ENCODE results near the gene C3orf18. TPM values are rescaled to one million over a fixed set of nuclear protein-coding genes. Genes with fewer than 3 reads are reported as not detected.

Gene C3orf18
- total RNA-seq, 1 experiment from 2014 or later, result 0.15 TPM

DNA sequence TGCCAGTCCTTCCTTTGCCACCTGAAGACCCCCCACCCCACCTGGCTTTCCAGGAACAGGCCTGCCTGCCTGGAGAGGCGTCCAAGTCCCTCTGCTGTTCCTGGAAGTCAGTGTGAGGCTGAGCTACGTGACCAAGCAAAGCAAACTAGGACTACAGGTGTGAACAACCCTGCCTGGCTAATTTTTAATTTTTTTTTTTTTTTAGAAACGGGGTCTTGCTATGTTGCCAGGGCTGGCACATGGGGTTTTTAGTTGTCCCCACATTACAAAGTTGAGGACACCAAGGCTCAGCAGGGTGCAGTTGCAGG lies 19.2 kb upstream of the C3orf18 start:
- Histone ChIP-seq H2AFZ (ENCODE audit: low read length) (no peak overlapping the region), H3K27me3 (ENCODE audit: low read length) (no peaks in the 10 kb centered on the region), H3K4me2 (ENCODE audit: low read depth, low read length, poor library complexity, severe bottlenecking) (no peak overlapping the region), H3K9me2 (replicated peaks; ENCODE audit: insufficient read depth, low read length) (no peaks in the 10 kb centered on the region), H3K9me3 (ENCODE audit: low read length) (no peaks in the 10 kb centered on the region), H3K4me3 (ENCODE audit: low read length) (no peak overlapping the region), H3K36me3 (ENCODE audit: insufficient read depth, low read length) (no peaks in the 10 kb centered on the region), H3K79me2 (ENCODE audit: low read length) (no peaks in the 10 kb centered on the region), H3K27ac (ENCODE audit: low read length) (no peak overlapping the region), H3K9ac (ENCODE audit: low read length) (no peak overlapping the region), H4K20me1 (ENCODE audit: insufficient read depth, low read depth, low read length) (no peaks in the 10 kb centered on the region), H3K4me1 (ENCODE audit: low read length) (peaks cover 9% of the 10 kb centered on the region)
- DNase-seq, result no peak

DNA sequence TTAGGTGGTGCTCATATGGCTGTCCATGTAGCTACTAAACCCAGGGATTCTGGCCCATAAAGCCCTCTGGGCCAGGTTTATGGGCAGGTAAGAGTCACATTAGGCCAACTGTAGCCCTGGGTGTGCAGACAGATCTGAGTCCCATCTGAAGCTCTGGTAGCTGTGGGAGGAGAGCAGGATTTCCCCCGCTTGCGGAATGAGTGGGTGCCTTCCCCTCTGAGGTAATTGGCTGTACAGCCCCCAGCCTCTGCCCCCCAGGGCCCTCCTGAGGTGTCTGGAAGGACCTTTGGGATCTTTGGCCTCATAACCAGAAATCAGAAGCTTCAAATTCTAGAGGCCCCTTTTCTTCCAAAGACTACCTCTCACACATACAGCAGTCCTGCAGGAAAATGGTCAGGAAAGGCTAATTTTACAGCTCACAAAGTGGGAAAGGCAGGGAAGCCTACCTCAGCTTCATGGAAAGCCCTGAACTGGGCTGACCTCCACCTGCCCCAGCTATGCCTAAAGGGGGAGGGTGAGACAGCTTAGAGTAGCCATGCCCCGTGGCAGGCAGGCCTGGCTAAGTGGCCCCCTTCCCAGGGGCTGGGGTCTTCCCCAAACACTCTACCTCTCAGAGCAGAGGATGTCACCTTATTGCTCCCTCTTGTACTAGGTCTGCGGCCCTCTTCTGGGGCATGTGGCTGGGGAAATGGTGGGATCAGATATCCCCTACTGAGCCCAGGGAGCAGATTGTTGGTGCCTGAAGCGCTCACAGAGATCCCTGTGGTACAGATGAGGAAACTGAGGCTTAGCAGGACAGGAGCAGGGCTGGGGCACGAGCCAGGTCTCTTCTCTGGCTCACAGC lies 18.6 kb upstream of the C3orf18 start:
- H3K27me3 ChIP-seq (ENCODE audit: low read length), result no peaks in the 10 kb centered on the region
- H3K9ac ChIP-seq (ENCODE audit: low read length), result no peak overlapping the region
- H3K36me3 ChIP-seq (ENCODE audit: insufficient read depth, low read length), result no peaks in the 10 kb centered on the region
- no peaks in the 10 kb centered on the region for H3K9me2 ChIP-seq (replicated peaks; ENCODE audit: insufficient read depth, low read length)
- no peak overlapping the region for H3K4me2 ChIP-seq (ENCODE audit: low read depth, low read length, poor library complexity, severe bottlenecking)
- no peak overlapping the region for H3K27ac ChIP-seq (ENCODE audit: low read length)
- H3K79me2 ChIP-seq (ENCODE audit: low read length), result no peaks in the 10 kb centered on the region
- no peaks in the 10 kb centered on the region for H3K9me3 ChIP-seq (ENCODE audit: low read length)
- no peak overlapping the region for H3K4me3 ChIP-seq (ENCODE audit: low read length)
- no peak for DNase-seq
- H2AFZ ChIP-seq (ENCODE audit: low read length), result no peak overlapping the region
- H4K20me1 ChIP-seq (ENCODE audit: insufficient read depth, low read depth, low read length), result no peaks in the 10 kb centered on the region
- peaks cover 9% of the 10 kb centered on the region for H3K4me1 ChIP-seq (ENCODE audit: low read length)

DNA sequence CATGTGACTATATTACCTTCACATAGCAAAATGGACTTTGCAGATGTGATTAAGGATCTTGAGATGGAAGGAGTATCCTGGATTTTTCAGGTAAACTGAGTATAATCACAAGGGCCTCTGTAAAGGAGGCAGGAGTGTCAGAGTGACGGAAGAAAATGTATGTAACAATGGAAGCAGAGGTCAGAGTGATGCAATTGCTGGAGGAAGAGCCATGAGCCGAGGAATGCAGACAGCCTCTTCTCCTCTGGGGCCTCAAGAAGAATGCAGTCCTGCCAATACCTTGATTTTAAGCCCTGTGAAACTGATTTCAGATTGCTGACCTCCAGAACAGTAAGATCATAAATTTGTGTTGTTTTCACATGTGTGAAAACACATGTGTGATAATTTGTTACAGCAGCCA lies 16.8 kb upstream of the C3orf18 start:
- H2AFZ ChIP-seq (ENCODE audit: low read length), result no peak overlapping the region
- no peak overlapping the region for H3K9ac ChIP-seq (ENCODE audit: low read length)
- H3K9me2 ChIP-seq (replicated peaks; ENCODE audit: insufficient read depth, low read length), result no peaks in the 10 kb centered on the region
- no peaks in the 10 kb centered on the region for H3K9me3 ChIP-seq (ENCODE audit: low read length)
- no peaks in the 10 kb centered on the region for H3K36me3 ChIP-seq (ENCODE audit: insufficient read depth, low read length)
- no peak overlapping the region for H3K4me2 ChIP-seq (ENCODE audit: low read depth, low read length, poor library complexity, severe bottlenecking)
- no peak for DNase-seq
- no peaks in the 10 kb centered on the region for H4K20me1 ChIP-seq (ENCODE audit: insufficient read depth, low read depth, low read length)
- H3K27ac ChIP-seq (ENCODE audit: low read length), result no peak overlapping the region
- H3K4me1 ChIP-seq (ENCODE audit: low read length), result no peaks in the 10 kb centered on the region
- H3K27me3 ChIP-seq (ENCODE audit: low read length), result no peaks in the 10 kb centered on the region
- H3K4me3 ChIP-seq (ENCODE audit: low read length), result no peak overlapping the region
- no peaks in the 10 kb centered on the region for H3K79me2 ChIP-seq (ENCODE audit: low read length)

- Histone ChIP-seq H3K79me2 (ENCODE audit: low read length) (no peaks in the 10 kb centered on the region), H3K9me3 (ENCODE audit: low read length) (no peaks in the 10 kb centered on the region), H3K4me1 (ENCODE audit: low read length) (no peaks in the 10 kb centered on the region), H3K9me2 (replicated peaks; ENCODE audit: insufficient read depth, low read length) (no peaks in the 10 kb centered on the region), H3K36me3 (ENCODE audit: insufficient read depth, low read length) (no peaks in the 10 kb centered on the region), H3K27ac (ENCODE audit: low read length) (no peak overlapping the region), H2AFZ (ENCODE audit: low read length) (no peak overlapping the region), H3K4me3 (ENCODE audit: low read length) (no peak overlapping the region), H4K20me1 (ENCODE audit: insufficient read depth, low read depth, low read length) (no peaks in the 10 kb centered on the region), H3K4me2 (ENCODE audit: low read depth, low read length, poor library complexity, severe bottlenecking) (no peak overlapping the region), H3K27me3 (ENCODE audit: low read length) (no peaks in the 10 kb centered on the region), H3K9ac (ENCODE audit: low read length) (no peak overlapping the region)
- DNase-seq, result no peak
Measured at GRCh38 chr3:50583897-50584296, 16.4 kb upstream of the C3orf18 start.

DNA sequence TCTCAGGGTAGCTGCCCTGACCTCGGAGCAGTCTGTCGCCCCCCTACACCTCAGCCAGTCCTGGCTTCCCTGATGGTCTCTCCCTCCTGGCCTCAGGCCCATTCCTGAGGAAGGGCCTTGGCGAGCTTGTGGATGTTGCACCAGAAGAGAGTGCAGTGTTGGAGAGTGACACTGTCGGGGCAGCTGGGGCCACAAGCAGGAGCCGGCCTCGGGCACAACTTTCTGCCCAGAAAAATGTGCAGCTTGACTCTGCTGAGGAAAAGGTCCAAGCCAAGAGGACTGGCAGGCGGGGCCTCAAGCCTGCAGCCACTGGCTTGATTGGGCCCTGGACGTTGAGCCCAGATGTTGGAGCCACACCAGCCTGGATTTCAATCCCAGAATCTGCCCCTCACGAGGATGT lies 14.5 kb upstream of the C3orf18 start:
- no peaks in the 10 kb centered on the region for H3K4me1 ChIP-seq (ENCODE audit: low read length)
- H3K9me2 ChIP-seq (replicated peaks; ENCODE audit: insufficient read depth, low read length), result no peaks in the 10 kb centered on the region
- H2AFZ ChIP-seq (ENCODE audit: low read length), result no peak overlapping the region
- no peak overlapping the region for H3K4me3 ChIP-seq (ENCODE audit: low read length)
- no peaks in the 10 kb centered on the region for H3K36me3 ChIP-seq (ENCODE audit: insufficient read depth, low read length)
- no peak overlapping the region for H3K4me2 ChIP-seq (ENCODE audit: low read depth, low read length, poor library complexity, severe bottlenecking)
- H3K9ac ChIP-seq (ENCODE audit: low read length), result no peak overlapping the region
- H3K27ac ChIP-seq (ENCODE audit: low read length), result no peak overlapping the region
- no peak for DNase-seq
- H4K20me1 ChIP-seq (ENCODE audit: insufficient read depth, low read depth, low read length), result no peaks in the 10 kb centered on the region
- no peaks in the 10 kb centered on the region for H3K9me3 ChIP-seq (ENCODE audit: low read length)
- no peaks in the 10 kb centered on the region for H3K79me2 ChIP-seq (ENCODE audit: low read length)
- H3K27me3 ChIP-seq (ENCODE audit: low read length), result no peaks in the 10 kb centered on the region

GRCh38 chr3:50581459-50581842 lies 13.9 kb upstream of the C3orf18 start:
- no peaks in the 10 kb centered on the region for H3K9me2 ChIP-seq (replicated peaks; ENCODE audit: insufficient read depth, low read length)
- H3K36me3 ChIP-seq (ENCODE audit: insufficient read depth, low read length), result no peaks in the 10 kb centered on the region
- no peak overlapping the region for H3K4me2 ChIP-seq (ENCODE audit: low read depth, low read length, poor library complexity, severe bottlenecking)
- H3K4me3 ChIP-seq (ENCODE audit: low read length), result no peak overlapping the region
- no peak overlapping the region for H3K9ac ChIP-seq (ENCODE audit: low read length)
- no peaks in the 10 kb centered on the region for H4K20me1 ChIP-seq (ENCODE audit: insufficient read depth, low read depth, low read length)
- no peaks in the 10 kb centered on the region for H3K79me2 ChIP-seq (ENCODE audit: low read length)
- no peak overlapping the region for H2AFZ ChIP-seq (ENCODE audit: low read length)
- no peaks in the 10 kb centered on the region for H3K27me3 ChIP-seq (ENCODE audit: low read length)
- no peak for DNase-seq
- H3K4me1 ChIP-seq (ENCODE audit: low read length), result no peaks in the 10 kb centered on the region
- no peak overlapping the region for H3K27ac ChIP-seq (ENCODE audit: low read length)
- no peaks in the 10 kb centered on the region for H3K9me3 ChIP-seq (ENCODE audit: low read length)

GRCh38 chr3:50580683-50581458 lies 13.3 kb upstream of the C3orf18 start:
- no peaks in the 10 kb centered on the region for H3K36me3 ChIP-seq (ENCODE audit: insufficient read depth, low read length)
- no peak for DNase-seq
- H3K9me2 ChIP-seq (replicated peaks; ENCODE audit: insufficient read depth, low read length), result no peaks in the 10 kb centered on the region
- no peak overlapping the region for H2AFZ ChIP-seq (ENCODE audit: low read length)
- no peak overlapping the region for H3K27ac ChIP-seq (ENCODE audit: low read length)
- no peaks in the 10 kb centered on the region for H3K27me3 ChIP-seq (ENCODE audit: low read length)
- H3K4me1 ChIP-seq (ENCODE audit: low read length), result no peaks in the 10 kb centered on the region
- H4K20me1 ChIP-seq (ENCODE audit: insufficient read depth, low read depth, low read length), result no peaks in the 10 kb centered on the region
- no peaks in the 10 kb centered on the region for H3K79me2 ChIP-seq (ENCODE audit: low read length)
- H3K4me3 ChIP-seq (ENCODE audit: low read length), result no peak overlapping the region
- no peaks in the 10 kb centered on the region for H3K9me3 ChIP-seq (ENCODE audit: low read length)
- no peak overlapping the region for H3K4me2 ChIP-seq (ENCODE audit: low read depth, low read length, poor library complexity, severe bottlenecking)
- no peak overlapping the region for H3K9ac ChIP-seq (ENCODE audit: low read length)

DNA sequence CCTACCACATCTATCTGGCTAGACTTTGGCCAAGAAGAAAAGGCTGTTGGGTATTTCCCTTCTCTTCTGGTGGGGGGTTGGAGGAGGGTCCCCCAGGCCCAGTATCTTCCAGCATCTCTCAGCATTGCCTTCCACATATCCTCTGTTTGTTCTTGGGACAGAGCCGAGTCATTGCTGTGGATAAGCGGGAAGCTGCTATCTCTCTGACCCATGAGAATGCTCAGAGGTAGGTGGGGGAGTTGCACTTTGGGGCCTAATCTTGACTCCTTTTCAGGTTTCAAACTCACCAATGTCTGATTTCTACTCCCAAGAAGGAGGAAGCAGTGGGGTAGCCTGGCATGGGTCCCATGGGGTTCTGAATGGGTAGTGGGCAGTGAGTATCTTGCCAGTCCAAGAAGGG lies 9.8 kb upstream of the C3orf18 start:
- Histone ChIP-seq H3K36me3 (ENCODE audit: insufficient read depth, low read length) (no peaks in the 10 kb centered on the region), H3K9ac (ENCODE audit: low read length) (no peak overlapping the region), H3K79me2 (ENCODE audit: low read length) (no peaks in the 10 kb centered on the region), H3K9me3 (ENCODE audit: low read length) (no peaks in the 10 kb centered on the region), H3K4me1 (ENCODE audit: low read length) (no peaks in the 10 kb centered on the region), H3K4me2 (ENCODE audit: low read depth, low read length, poor library complexity, severe bottlenecking) (no peak overlapping the region), H3K9me2 (replicated peaks; ENCODE audit: insufficient read depth, low read length) (no peaks in the 10 kb centered on the region), H4K20me1 (ENCODE audit: insufficient read depth, low read depth, low read length) (no peaks in the 10 kb centered on the region), H2AFZ (ENCODE audit: low read length) (no peak overlapping the region), H3K27me3 (ENCODE audit: low read length) (no peaks in the 10 kb centered on the region), H3K4me3 (ENCODE audit: low read length) (no peak overlapping the region), H3K27ac (ENCODE audit: low read length) (no peak overlapping the region)
- DNase-seq, result no peak
